ENCODE results near the gene C16orf46.
A peak's percentile ranks its signal among the peaks of the same experiment; 100 is the strongest.

C16orf46 gene

DNA sequence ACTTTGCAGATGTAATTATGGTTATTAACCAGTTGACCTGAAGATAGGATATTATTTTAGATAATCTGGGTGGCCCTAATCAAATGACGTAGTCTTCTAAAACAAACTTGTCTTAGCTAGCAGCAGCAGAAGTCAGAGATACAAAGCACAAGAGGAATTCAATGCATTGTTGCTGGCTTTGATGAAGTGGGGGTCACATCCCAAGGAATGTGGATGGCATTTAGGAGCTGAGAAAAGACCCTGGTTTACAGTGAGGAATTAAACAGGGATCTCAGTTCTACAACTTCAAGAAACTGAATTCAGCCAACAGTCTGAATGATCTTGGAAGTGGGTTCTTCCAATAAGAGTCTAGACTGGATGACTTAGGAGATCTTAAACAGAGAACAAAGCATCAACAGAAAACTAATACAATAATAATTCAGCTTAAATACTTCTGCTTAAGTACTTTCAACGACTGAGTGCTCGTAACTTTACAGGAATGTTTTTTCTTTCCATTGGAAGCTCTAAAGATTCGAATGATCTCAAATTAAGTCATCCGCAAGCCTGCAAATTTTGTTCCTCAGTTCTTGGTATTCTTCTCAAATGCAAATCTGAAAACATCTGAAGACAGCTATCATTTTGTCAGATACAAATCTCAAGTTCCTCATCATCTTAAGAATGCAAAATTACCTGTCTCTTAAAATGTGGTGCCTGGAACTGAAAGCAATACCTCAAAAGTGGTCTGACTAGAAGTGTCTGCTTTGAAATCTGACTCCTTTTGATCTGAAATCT is 3.3 kb downstream of the C16orf46 start:
- DNase-seq: no peak

GRCh38 chr16:81071805-81072204 is 5.2 kb downstream of the C16orf46 start:
- no peak for DNase-seq

DNA sequence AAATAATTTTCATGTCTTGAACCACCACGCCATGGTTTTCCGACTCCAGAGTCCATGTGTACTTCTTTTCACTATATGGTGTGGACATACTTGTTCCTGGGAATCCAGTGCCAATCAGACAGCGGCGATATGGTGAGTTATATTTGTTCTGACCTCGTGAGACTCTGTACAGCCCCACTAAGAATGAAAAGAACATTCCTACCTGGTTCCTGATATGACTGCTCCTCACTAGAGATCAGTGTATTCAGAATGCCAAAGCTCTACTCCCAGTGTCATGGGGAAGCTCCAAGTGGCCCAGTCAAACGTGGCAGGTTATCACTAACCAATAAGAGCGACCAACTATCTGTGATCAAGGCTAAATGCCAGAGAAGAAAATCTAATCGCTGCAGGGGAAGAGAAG is 6.1 kb downstream of the C16orf46 start:
- DNase-seq: no peak

GRCh38 chr16:81069063-81069462 is 8.0 kb downstream of the C16orf46 start:
- DNase-seq: no peak

- no peak for DNase-seq
Observed at GRCh38 chr16:81067166-81067565, 9.9 kb downstream of the C16orf46 start.

- DNase-seq: no peak
Observed at GRCh38 chr16:81066681-81067080, 10.4 kb downstream of the C16orf46 start.

GRCh38 chr16:81061871-81062608 is 15.0 kb downstream of the C16orf46 start:
- DNase-seq: no peak

- DNase-seq: no peak
Observed at GRCh38 chr16:81061307-81061640, 15.8 kb downstream of the C16orf46 start.

DNA sequence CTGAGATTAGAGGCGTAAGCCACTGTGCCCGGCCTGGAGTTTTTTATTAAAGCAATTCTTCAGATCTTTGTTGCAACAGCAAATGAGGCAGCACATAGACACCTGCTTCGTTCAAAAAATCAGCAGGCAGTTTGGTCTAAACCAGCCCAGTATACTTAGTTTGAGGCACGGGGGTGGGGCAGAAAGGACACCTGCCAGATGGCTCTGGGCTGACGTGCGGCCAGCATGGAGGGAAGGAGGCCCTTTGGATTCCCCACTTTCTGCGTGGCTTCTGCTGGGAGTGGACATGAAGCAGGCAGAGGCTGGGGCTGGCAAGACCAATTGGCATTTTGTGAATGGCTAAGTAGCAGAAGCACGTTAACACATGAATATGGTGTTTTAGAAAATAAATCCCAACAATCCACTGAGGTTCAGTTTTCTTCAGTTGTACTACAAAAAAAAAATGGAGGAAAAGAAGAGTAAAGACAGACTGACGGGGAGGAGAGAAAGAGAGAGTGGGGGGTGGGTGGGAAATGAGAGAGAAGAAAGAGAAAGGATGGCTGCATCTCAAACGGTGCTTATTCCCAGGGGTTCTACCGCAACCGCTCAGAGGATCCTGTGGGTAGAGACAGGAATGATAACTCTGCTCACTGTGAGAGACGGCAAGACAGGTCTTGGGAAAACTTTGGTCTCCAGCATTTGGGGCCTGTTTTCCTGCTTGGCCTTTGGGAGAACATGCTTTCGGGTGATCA is 16.3 kb downstream of the C16orf46 start:
- DNase-seq: no peak

- DNase-seq: no peak
Observed at GRCh38 chr16:81053761-81054160, 23.3 kb downstream of the C16orf46 start.

DNA sequence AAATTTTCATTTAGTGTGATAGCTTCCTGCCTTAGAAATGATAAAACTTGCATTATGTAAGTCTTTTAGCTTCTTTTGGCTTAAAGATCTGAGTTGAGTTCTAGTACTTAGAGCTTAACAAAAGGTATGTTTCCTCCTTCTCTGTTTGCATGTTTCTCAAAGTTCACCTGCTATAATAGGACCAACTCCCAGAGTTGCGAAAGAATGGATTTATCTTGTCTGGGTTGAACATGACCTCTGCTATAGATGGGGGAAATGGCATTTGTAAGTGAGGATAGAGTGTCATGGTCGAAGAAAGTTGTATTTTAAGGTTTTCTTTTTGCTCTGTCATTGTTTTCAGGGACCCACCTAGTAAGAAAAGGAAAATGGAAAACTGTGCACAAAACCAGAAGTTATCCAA is 34.2 kb downstream of the C16orf46 start:
- DNase-seq: no peak

DNA sequence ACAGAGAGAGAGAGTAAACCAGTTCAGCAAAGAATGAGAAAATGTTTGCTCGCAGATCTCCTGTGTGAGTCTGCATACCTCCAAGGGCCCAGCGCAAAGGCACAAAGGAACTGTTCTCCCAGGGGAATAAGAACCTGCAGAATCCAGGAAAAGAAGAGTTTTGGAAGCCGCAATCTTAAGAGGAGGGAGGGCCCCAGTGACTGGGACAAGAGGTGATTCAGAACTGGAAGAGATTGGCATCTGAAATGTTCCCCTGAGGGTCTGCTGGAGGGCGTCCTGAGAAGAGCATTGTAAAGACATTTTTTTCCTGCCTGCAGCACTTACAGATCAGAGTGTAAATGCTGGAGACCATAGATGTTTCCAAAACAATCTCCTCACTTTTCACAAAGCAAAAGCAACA is 35.3 kb downstream of the C16orf46 start:
- no peak for DNase-seq

GRCh38 chr16:81040842-81041241 is 36.2 kb downstream of the C16orf46 start:
- no peak for DNase-seq

- DNase-seq: no peak
Observed at GRCh38 chr16:81040131-81040530, 36.9 kb downstream of the C16orf46 start.

DNA sequence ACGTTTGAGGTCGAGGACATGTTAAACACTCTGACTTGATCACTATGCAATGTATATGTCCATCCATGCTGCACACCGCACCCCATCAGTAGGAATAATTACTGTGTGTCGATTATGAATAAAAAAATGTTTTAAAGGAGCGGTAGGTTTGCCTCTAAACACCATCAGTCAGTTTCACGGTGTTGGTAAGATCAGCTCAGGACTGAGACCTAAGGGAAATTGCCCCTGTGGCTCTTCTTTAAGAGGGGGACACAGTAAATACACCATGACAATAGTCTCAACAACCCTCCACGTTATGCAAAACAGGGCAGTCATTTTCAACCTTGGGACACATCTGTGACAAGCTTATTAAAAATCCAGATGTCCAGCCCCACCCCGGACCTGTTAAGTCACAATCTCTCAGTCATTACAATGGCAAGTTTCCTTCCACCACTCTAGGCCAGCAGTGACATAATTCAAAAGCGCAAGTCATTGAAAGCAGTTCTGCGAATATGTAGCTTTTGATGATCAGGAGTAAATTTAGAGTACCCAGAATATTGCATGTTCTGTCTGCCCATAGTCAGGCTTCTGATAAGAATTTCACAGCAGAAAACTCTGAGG is 40.2 kb downstream of the C16orf46 start:
- no peak for DNase-seq

DNA sequence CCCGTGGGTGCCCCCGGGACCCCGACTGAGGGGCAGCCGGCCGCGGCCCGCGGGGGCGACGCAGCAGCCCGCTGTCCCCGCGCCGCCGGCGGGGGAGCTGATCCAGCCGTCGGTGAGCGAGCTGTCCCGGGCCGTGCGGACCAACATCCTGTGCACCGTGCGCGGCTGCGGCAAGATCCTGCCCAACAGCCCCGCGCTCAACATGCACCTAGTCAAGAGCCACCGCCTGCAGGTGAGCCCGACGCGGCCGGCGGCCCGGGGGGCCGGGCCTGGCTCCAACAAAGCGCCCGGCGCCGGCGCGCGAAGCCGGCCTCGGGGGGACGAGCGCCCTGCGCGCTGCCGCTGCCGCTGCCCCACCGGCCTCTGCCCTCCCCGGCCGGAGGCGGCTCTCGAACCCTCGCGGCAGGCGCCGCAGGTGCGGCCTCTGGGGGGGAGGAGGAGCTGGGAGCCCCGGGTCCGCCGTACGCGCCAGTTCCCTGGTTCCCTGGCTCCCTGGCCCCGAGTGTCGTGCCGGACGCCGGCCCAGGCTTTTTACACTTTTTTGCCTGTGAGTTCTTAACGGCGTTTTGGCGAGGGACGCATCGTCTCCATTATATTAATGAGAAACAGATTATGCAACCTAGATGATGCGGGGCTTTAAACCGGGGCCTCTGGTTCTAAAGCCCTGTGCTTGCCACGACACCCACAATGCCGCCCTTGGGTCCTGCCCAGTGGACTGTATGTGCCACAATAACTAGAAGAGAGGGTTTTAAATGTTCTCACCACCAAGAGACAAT is 40.9 kb downstream of the C16orf46 start:
- DNase-seq: no peak

DNA sequence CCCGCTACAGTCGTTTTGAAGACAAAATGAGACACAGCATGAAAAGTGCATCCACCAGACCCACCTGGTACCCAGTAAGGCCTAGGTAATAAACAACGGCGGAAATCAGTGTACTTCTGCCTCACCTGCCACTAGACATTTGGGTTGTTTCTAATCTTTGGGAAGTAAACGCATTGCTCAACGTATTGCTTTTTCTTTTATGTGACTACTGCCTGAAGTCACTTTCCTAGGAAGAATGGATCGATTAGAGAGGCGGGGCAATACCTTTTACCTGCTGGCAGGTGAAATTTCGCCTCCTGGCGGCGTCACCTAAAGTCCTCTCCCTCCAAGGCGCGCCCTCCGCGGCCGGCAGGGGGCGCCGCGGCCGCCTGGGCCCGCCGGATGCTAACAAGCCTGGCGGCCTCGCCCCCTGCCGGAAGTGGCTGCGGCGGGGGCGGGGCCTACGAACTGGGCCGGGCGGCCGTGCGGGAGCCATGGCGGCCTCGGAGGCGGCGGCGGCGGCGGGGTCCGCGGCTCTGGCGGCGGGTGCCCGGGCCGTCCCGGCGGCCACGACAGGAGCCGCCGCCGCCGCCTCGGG is 41.6 kb downstream of the C16orf46 start, which contains the start of gene ATMIN:
Gene ATMIN, plus strand, starts transcription at position 445 of the 577 bp plus-strand sequence. Its CDS starts 29 bp downstream, at position 474.
- DNase-seq: peak; percentile 79

DNA sequence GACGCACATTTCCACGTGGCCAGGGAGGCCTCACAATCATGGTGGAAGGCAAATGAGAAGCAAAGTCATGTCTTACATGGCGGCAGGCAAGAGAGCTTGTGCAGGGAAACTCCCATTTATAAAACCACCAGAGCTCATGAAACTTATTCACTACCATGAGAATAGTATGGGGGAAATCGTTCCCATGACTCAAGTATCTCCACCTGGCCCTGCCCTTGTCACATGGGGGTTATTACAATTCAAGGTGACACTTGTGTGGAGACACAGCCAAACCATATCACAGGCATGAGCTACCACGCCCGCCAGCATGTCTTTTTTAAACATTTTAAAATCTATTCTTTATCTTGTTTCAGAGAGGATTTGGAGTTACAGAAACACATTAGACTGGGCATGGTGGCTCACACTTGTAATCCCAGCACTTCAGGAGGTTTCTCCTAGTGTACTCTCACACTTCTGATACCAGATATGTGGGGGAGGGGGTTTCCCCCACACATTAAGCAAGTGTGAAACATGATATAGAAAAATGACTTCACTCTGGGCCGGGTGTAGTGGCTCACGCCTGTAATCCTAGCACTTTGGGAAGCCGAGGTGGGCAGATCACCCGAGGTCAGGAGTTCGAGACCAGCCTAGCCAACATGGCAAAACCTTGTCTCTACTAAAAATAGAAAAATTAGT is 47.0 kb downstream of the C16orf46 start:
- DNase-seq: no peak

GRCh38 chr16:81026429-81026828 is 50.6 kb downstream of the C16orf46 start:
- no peak for DNase-seq

DNA sequence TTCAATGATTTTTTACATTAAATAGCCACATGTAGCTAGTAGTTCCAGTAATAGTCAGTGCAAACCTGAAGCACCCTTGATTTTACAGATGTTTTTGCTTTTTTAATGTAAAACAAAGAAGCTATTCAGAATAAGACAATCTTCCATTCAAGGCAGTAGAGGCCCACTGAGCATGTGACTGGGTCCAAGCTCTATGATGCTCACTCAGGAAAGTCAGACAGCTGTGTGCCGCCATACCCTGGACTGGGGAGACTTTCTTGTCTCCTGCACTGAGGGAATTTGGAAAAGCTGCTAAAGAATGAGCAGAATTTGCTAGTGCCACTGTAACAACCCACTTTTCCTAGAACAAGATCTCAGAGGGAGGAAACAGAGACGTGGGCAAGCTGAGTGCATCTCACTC is 58.5 kb downstream of the C16orf46 start:
- DNase-seq: no peak

DNA sequence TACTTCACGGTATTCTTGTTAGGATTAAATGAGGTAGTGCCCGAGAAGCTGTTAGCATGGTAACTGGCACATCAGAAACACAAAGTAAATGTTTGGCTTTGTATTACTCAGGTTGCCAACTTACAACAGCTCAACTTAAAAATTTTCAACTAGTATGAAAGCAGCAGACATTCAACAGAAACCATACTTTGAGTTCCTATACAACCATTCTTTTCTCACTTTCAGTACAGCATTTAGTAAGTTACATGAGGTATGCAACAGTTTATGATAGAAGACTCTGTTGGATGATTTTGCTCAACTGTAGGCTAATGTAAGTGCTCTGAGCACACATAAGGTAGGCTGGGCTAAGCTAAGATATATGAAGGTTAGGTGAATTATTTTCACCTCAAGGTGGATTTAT is 62.4 kb downstream of the C16orf46 start:
- no peak for DNase-seq

GRCh38 chr16:81012974-81013373 is 64.1 kb downstream of the C16orf46 start:
- no peak for DNase-seq
